Measurements from ENCODE around the gene TCF25.

DNA sequence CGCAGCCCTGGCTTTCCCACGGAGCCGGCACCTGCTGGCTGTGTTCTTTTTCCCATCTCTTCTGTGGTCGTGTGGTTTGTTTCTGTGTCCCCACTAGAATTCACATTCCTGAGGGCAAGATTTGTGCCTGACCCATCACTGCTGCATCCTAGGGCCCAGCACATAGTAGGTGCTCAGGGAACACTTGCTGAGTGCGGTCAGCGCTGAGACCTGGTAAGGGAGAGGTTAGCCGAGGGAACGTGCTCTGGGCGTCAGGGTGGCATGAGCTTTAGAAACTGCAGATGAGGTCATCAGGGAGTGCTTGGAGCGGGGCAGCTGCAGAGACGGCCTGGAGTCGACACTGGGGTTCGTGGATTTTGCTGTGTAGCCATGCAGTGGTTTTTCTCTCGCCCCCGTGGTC is 81.1 kb downstream of the TCF25 start:
- TF ChIP-seq TAF1 (IDR thresholded peaks at IDR 0.05; ENCODE audit: borderline replicate concordance, low read depth, low read length) = no peak
- no peak for TF ChIP-seq POLR2A (IDR thresholded peaks at IDR 0.05; ENCODE audit: low read depth, low read length)
